Mesodermal cell (in vitro differentiated cells): Measurements from ENCODE around the gene STAT3.

ENCODE experiments used
- H3K27ac ChIP-seq: 2 replicates; pipeline ENCODE4 v1.7.0; 2013; ENCODE audit warnings: mild to moderate bottlenecking, low read depth, low read length, moderate library complexity; ENCODE audit not compliant: severe bottlenecking
- H3K36me3 ChIP-seq: 2 replicates; pipeline ENCODE4 v1.7.1; 2013; ENCODE audit warnings: mild to moderate bottlenecking, low read length, moderate library complexity; ENCODE audit not compliant: control insufficient read depth, insufficient read depth
- H3K4me1 ChIP-seq: one replicate; pipeline ENCODE4 v1.7.1; 2013; ENCODE audit warnings: mild to moderate bottlenecking, low read length; ENCODE audit not compliant: insufficient read depth, control insufficient read depth, poor library complexity, severe bottlenecking
- H3K4me3 ChIP-seq: 2 replicates; pipeline ENCODE4 v1.7.0; 2013; ENCODE audit warnings: low read length, control low read depth, mild to moderate bottlenecking; ENCODE audit not compliant: insufficient read depth, poor library complexity, severe bottlenecking; ENCODE audit errors: extremely low read depth
- H3K9me3 ChIP-seq: 2 replicates; pipeline ENCODE4 v1.7.1; 2013; ENCODE audit warnings: mild to moderate bottlenecking, low read length, moderate library complexity; ENCODE audit not compliant: control insufficient read depth
- WGBS, 2 experiments: methylation state at CpG; one replicate each; pipeline ENCODE4 v1.1.5; 2013; ENCODE audit warnings: missing lambda C conversion rate in 2 of 2; ENCODE audit not compliant: insufficient coverage in 2 of 2; 5-methylcytosine and 5-hydroxymethylcytosine counted together

Gene STAT3

DNA sequence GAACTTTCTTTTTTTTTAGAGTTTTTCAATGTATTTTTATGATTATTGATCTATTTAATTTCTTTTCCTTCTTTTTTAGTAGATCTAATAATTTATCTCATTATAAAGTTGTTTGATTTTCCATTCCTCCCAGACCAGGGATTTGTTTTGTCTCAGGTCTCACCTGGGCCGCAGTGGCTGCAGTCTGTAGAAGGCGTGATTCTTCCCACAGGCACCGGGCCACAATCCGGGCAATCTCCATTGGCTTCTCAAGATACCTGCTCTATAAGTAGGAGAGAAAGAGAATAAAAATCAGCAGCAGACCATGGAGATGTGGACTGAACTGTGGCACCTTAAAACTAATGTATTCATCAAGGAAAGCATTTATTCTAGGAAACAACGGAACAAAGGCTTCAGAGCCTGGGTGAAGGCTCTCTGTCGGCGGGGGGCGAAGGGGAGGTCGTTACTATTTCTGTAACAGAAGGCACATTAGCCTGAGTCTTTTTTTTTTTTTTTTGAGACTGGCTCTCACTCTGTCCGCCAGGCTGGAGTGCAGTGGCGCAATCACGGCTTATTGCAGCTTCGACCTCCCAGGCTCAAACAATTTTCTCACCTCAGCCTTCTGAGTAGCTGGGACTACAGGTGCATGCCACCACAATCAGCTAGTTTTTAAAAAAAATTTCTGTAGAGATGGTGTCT, 42.7 kb downstream of the STAT3 start:
- Histone ChIP-seq H3K9me3 (no peaks in the 10 kb centered on the region), H3K27ac (no peak overlapping the region), H3K4me1 (peaks cover 3% of the 10 kb centered on the region), H3K4me3 (no peak overlapping the region), H3K36me3 (peaks cover 47% of the 10 kb centered on the region)
- WGBS, 2 experiments = 74 to 89% methylated on average over 10 to 11 of the region's 13 CpGs

- Histone ChIP-seq H3K36me3 (peaks cover 57% of the 10 kb centered on the region), H3K4me1 (peaks cover 3% of the 10 kb centered on the region), H3K4me3 (no peak overlapping the region), H3K9me3 (no peaks in the 10 kb centered on the region), H3K27ac (no peak overlapping the region)
- 89 to 90% methylated on average over 7 to 8 of the region's 9 CpGs for WGBS, 2 experiments
Observed at GRCh38 chr17:42342242-42343008, 45.8 kb downstream of the STAT3 start.

DNA sequence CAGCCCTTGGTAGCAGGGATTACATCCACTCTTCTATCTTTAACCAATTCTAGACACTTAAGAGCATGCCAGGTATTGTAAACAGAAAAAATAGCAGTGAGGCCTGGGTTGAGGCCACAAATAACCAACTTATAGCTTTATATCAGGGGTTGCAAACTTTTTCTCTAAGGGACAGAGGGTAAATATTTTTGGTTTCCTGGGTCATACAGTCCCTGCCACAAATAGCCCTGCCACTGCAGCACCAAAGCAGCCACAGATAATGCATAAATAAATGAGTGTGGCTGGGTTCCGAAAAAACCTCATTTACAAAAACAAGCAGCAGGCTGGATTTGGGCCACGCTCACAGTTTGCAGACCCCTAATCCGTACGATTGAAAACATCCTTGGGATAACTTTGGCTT, 46.7 kb downstream of the STAT3 start:
- Histone ChIP-seq H3K9me3 (no peaks in the 10 kb centered on the region), H3K36me3 (peaks cover 58% of the 10 kb centered on the region), H3K4me1 (no peaks in the 10 kb centered on the region), H3K4me3 (no peak overlapping the region), H3K27ac (no peak overlapping the region)
- 73 to 100% methylated on average over 3 of the region's 4 CpGs for whole genome bisulfite sequencing, 2 experiments

- H3K4me1 ChIP-seq = no peaks in the 10 kb centered on the region
- H3K27ac ChIP-seq = no peak overlapping the region
- no peaks in the 10 kb centered on the region for H3K9me3 ChIP-seq
- H3K36me3 ChIP-seq = peaks cover 57% of the 10 kb centered on the region
- no peak overlapping the region for H3K4me3 ChIP-seq
Observed at GRCh38 chr17:42340691-42341127, 47.5 kb downstream of the STAT3 start.

DNA sequence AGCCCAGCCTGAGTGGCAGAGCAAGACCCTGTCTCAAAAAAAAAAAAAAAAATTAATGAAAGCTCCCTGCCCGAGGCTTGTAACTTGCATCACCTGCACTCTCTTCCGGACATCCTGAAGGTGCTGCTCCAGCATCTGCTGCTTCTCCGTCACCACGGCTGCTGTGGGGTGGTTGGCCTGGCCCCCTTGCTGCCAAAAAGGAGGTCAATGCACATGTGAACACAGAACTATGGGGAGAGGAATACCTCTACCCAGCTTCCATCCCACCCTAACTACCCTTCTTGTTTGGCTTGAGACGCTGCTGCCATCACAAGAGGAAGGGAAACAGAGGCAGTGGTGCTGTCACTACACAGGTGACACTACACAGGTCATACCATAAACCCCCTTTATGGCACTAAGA, 49.0 kb downstream of the STAT3 start:
- WGBS, 2 experiments = 95% methylated on average over 4 to 5 of the region's 5 CpGs
- no peak overlapping the region for H3K4me3 ChIP-seq
- no peak overlapping the region for H3K27ac ChIP-seq
- no peaks in the 10 kb centered on the region for H3K9me3 ChIP-seq
- H3K36me3 ChIP-seq = peaks cover 56% of the 10 kb centered on the region
- H3K4me1 ChIP-seq = no peaks in the 10 kb centered on the region

GRCh38 chr17:42338427-42338985, 49.7 kb downstream of the STAT3 start:
- Histone ChIP-seq H3K4me1 (no peaks in the 10 kb centered on the region), H3K36me3 (peaks cover 56% of the 10 kb centered on the region), H3K4me3 (no peak overlapping the region), H3K9me3 (no peaks in the 10 kb centered on the region), H3K27ac (no peak overlapping the region)
- 91 to 100% methylated on average over 4 of the region's 4 CpGs for WGBS, 2 experiments

- Histone ChIP-seq H3K27ac (no peak overlapping the region), H3K36me3 (peaks cover 57% of the 10 kb centered on the region), H3K4me3 (no peak overlapping the region), H3K4me1 (no peaks in the 10 kb centered on the region), H3K9me3 (no peaks in the 10 kb centered on the region)
- 94 to 98% methylated on average over 15 of the region's 15 CpGs for WGBS, 2 experiments
Observed at GRCh38 chr17:42337442-42337841, 50.8 kb downstream of the STAT3 start.

- H3K4me1 ChIP-seq = no peaks in the 10 kb centered on the region
- no peak overlapping the region for H3K27ac ChIP-seq
- no peaks in the 10 kb centered on the region for H3K9me3 ChIP-seq
- H3K36me3 ChIP-seq = peaks cover 80% of the 10 kb centered on the region
- 100% methylated on average over 2 of the region's 3 CpGs for WGBS, 2 experiments
- H3K4me3 ChIP-seq = no peak overlapping the region
Observed at GRCh38 chr17:42334677-42335076, 53.6 kb downstream of the STAT3 start.

DNA sequence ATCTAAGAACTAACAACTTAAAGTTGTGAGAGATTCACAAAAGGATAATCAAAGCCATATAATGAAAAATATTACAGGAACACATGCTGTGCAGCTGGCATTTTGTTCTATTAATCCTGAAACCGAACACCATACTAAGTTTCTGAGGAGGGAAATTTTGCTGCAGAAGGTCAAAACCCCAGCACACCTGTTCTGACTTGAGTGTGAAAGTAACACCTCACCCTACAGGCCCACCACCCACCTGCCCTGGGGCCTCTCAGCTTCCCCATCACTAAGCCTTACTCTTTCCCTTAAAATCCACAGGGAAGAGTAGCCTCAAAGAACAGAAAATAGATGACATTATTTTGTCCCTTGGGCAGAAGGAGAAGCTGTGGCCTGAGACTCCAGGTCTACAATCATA, 55.2 kb downstream of the STAT3 start:
- Histone ChIP-seq H3K4me1 (peaks cover 2% of the 10 kb centered on the region), H3K9me3 (no peaks in the 10 kb centered on the region), H3K27ac (no peak overlapping the region), H3K36me3 (peaks cover 82% of the 10 kb centered on the region), H3K4me3 (no peak overlapping the region)
- WGBS, 2 experiments = no CpG with 5 or more reads among the region's 1 CpG

- H3K9me3 ChIP-seq = no peaks in the 10 kb centered on the region
- H3K4me3 ChIP-seq = no peak overlapping the region
- H3K36me3 ChIP-seq = peaks cover 79% of the 10 kb centered on the region
- peaks cover 5% of the 10 kb centered on the region for H3K4me1 ChIP-seq
- H3K27ac ChIP-seq = peak overlapping the region; percentile 16
- WGBS, 2 experiments = 36 to 49% methylated on average over 5 to 7 of the region's 11 CpGs
Observed at GRCh38 chr17:42329025-42329976, 58.9 kb downstream of the STAT3 start.
